ENCODE results near the gene CGB1.
"Not testable (repeated sequence)": the region's sequence is repeated elsewhere in the genome, so short reads cannot be mapped to it uniquely, and the experiment has no call there.

CGB1 gene

GRCh38 chr19:49058562-49058961 lies 21.9 kb upstream of the CGB1 start:
- TF ChIP-seq ZFX (IDR thresholded peaks at IDR 0.05; ENCODE audit: borderline replicate concordance), result no peak
- no peak for TF ChIP-seq CTCF (IDR thresholded peaks at IDR 0.05)
- no peak overlapping the region for H3K27ac ChIP-seq

- TF ChIP-seq ZFX (IDR thresholded peaks at IDR 0.05; ENCODE audit: borderline replicate concordance) (no peak), CTCF (IDR thresholded peaks at IDR 0.05) (no peak)
- no peak within 1 kb of the TSS for H3K27ac ChIP-seq
Observed at GRCh38 chr19:49057636-49058234, 21.0 kb upstream of the CGB1 start, which contains the start of gene CGB7. CGB7 (minus strand) TSS chr19:49057749; CDS start chr19:49055375, 2,374 bp downstream.

DNA sequence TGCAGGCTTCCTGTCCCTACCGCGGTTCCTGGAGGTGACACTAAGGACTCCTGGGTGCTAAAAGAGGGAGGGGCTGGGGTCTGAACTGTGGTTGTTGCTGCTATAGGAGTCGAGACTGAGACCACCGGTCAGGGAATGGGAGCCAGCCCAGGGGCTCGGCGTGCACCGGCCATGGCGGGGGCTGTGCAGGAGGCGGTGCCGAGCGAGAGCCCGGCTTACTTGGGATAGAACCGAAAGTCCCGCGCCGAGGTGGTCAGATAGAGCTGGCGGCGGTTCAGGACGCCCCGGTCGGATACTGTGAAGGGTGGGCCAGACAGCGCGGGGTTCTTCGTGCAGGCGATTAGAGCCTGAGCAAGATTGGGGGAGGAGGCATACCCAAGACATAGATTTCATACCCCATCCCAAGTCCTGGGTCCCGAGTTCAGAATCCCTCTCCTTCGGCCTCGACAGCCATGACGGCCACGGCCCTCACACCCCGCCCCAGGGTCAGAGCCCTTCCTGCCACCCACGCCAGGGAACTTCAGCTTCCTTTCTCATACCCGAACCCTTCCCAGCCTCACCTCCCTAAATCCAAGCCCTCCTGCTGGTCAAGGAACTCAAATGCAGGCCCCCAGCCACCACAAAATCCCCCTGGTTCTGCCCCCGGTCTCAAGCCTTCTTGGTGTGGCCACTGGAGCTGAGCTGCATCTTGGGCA lies 20.4 kb upstream of the CGB1 start:
- H3K27ac ChIP-seq, result not testable (repeated sequence)

DNA sequence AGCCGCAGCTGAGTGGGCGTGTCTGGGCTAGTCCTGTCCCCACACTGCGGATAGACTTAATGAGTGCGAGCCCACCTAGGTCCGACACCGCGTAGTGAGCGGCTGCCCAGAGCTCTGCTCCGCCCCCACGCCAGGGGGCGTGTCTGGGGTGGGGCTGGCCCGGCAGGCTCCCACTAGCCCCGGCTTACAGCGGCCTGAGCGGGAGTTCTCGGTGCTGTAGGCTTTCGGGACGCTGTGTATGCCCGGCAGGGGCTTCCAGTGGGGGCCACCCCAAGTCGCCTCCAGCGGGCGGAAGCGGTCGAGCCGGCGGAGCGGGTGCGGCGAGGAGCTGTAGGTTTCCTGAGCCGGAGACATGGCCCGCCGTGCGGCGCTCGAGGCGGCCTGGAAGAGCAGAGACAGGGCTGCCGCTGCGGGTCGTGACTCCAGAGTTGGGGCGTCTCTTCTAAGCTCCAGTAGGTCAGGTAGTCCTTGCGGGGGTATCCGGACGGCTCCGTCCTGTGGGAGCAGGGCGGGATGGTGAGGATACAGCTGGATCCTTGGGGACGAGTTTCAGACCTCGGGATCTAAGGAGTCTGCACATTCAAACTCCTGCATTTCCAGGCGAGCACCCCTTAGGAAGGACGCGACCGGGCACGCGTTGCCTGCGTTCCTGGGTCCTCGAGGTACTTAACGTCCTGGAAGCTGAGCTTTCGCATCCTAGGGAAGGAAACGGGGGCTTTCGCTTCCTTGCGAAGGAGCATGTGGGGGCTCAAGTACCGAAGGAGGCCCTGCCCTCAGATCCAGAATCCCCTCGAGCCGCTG lies 19.6 kb upstream of the CGB1 start:
- TF ChIP-seq ZFX (IDR thresholded peaks at IDR 0.05; ENCODE audit: borderline replicate concordance), result no peak
- peak; percentile 36 for TF ChIP-seq CTCF (IDR thresholded peaks at IDR 0.05)
- H3K27ac ChIP-seq, result no peak overlapping the region

DNA sequence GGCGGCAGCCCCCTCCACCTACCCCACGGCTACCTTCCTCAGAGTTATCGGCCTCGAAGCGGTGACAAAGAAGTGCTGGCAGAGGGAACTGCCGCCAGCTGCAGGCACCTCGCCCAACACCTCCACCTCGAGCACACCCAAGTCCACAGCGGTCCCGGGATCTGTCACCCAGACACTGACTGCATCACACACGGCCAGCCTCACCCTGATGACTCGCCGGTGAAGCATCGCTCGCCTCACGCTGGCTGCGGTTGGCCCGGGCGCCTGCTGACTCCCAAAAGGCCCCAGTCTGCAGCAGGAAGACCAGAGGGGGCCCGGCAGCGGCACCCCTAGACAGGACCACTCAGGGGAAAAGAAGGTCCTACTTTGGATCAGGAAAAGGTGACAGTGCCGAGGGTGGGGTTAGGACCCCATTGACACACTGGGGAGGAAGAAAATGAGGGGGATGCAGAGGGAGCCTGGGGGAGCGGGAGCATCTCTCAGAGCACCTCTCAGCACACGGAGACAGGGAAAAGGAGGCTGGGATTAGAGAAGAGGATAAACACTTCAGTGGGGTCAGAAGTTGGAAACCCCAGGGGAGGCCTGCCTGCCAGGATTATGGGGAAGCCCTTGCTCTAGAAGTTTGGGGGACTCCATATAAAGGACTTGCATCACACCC lies 13.8 kb upstream of the CGB1 start:
- not testable (repeated sequence) for H3K27ac ChIP-seq

GRCh38 chr19:49049834-49050233 lies 13.1 kb upstream of the CGB1 start:
- not testable (repeated sequence) for H3K27ac ChIP-seq

GRCh38 chr19:49049011-49049410 lies 12.3 kb upstream of the CGB1 start, which contains the start of gene CGB8:
CGB8 (minus strand) TSS chr19:49049111; CDS start chr19:49048739, 372 bp downstream.
- H3K27ac ChIP-seq, result not testable (repeated sequence)

DNA sequence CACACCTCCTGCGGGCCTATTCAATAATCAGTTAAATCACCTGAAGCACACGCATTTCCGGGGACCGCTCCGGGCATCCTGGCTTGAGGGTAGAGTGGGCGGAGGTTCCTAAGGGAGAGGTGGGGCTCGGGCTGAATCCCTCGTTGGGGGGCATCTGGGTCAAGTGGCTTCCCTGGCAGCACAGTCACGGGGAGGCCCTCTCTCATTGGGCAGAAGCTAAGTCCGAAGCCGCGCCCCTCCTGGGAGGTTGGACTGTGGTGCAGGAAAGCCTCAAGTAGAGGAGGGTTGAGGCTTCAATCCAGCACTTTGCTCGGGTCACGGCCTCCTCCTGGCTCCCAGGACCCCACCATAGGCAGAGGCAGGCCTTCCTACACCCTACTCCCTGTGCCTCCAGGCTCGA lies 6.9 kb upstream of the CGB1 start, which contains the start of gene CGB5:
TSS of gene CGB5 (plus strand) at position 301 of the 400 bp plus-strand sequence. CDS start 362 bp downstream, outside the sequence.
- H3K27ac ChIP-seq, result not testable (repeated sequence)

DNA sequence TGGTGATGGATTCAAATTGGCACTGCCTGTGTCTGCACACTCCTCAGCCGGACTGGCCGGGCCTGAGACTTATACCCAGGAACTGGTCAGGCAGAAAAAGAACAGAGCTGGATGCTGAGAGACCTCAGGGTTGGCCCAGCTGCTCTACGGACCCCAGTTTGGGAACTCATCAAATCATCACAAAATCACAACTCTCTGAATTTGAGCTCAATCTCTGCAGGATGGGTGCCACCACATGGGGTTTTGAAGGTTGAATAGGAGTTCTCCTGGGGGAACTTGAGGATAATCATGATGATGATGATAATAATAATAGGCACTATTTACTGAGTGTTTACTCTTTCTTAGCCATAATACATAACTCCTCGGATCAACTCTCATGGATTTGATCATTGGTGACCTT lies 6.0 kb upstream of the CGB1 start:
- H3K27ac ChIP-seq, result not testable (repeated sequence)

GRCh38 chr19:49042177-49042576 lies 5.5 kb upstream of the CGB1 start:
- no peak overlapping the region for H3K27ac ChIP-seq
- TF ChIP-seq ZFX (IDR thresholded peaks at IDR 0.05; ENCODE audit: borderline replicate concordance), result no peak
- TF ChIP-seq CTCF (IDR thresholded peaks at IDR 0.05), result no peak

DNA sequence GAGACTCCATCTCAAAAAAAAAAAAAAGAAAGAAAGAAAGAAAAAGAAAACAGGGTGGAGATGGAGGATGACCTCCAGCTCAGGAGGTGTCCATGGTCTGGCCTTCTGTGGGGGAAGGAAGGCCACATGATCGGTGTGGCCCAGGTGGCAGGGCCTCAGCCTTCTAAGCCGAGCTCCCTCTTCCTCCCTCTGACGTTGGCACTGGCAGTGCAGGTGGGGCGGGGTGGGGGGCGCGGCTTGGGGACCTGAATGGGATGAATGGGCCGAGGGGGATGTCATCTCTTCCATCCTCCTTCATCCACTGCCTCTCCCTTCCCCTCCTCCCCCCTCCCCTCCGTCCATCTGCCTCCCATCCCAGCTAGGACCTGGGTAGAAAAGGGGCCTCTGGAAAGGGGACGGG lies 3.0 kb upstream of the CGB1 start:
- H3K27ac ChIP-seq, result not testable (repeated sequence)

GRCh38 chr19:49038557-49039276 lies 2.0 kb upstream of the CGB1 start:
- H3K27ac ChIP-seq, result not testable (repeated sequence)

GRCh38 chr19:49038111-49038510 lies 1.4 kb upstream of the CGB1 start:
- not testable (repeated sequence) for H3K27ac ChIP-seq

Measured in 22Rv1 (cell line).